DOHH2 (cell line): ENCODE data around the gene EFNA3.

ENCODE experiments used
- EZH2phosphoT487 ChIP-seq: fragments of 200-600 bp; sonication (generic); IDR thresholded peaks from 2 replicates; pipeline ENCODE4 v1.6.1; 2017; ENCODE audit warnings: borderline replicate concordance, mild to moderate bottlenecking, antibody characterized with exemption, low read length, moderate library complexity, mixed read lengths
- TF ChIP-seq, protein P1 (sequence below): fragments of 200-600 bp; sonication (generic); IDR thresholded peaks from one replicate; pipeline ENCODE4 v1.5.1; 2014; ENCODE audit warnings: antibody characterized with exemption, mild to moderate bottlenecking, low read depth, low read length; ENCODE audit not compliant: poor library complexity, severe bottlenecking

DNA sequence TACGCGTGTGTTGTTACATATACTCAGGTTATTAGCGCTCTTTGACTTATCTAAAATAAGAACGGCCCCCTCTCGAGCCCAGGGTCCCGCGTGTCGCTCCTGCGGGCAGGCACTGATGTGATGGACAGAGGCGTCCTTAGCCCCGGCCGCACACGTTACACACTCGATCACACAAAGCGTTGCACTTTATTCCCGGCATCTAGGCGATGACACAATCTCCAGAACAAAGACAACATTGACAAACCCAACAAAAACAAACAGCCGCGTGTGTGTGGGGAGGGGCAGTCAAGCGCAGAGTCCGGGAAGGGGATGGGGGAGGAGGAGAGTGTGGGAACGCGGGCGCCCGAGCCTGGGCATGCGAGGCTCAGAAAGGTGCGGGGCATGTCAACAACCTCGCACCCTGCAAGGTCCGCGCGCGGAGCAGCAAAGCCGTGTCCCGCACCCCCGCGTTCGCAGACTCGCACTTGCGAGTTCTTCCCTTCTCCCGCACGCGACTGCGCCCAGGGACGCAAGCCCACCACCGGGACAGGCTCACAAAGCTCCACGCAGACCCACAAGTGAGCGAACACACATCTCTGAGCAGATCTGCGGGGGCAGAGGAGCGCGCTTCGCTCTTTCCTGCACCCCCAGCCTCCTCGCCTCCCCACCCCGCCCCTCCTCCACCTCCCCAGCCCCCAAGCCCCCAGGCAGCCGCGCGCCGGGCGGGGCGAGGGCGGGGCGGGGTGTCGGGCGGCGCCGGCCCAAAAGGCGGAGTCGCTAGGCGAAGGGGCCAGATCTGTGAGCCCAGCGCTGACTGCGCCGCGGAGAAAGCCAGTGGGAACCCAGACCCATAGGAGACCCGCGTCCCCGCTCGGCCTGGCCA lies 48.7 kb downstream of the EFNA3 start, which contains the start of gene EFNA1:
- TF ChIP-seq, protein P1, sequence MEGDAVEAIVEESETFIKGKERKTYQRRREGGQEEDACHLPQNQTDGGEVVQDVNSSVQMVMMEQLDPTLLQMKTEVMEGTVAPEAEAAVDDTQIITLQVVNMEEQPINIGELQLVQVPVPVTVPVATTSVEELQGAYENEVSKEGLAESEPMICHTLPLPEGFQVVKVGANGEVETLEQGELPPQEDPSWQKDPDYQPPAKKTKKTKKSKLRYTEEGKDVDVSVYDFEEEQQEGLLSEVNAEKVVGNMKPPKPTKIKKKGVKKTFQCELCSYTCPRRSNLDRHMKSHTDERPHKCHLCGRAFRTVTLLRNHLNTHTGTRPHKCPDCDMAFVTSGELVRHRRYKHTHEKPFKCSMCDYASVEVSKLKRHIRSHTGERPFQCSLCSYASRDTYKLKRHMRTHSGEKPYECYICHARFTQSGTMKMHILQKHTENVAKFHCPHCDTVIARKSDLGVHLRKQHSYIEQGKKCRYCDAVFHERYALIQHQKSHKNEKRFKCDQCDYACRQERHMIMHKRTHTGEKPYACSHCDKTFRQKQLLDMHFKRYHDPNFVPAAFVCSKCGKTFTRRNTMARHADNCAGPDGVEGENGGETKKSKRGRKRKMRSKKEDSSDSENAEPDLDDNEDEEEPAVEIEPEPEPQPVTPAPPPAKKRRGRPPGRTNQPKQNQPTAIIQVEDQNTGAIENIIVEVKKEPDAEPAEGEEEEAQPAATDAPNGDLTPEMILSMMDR = peak; percentile 1
- 0 out of 2 replicates have a peak, but pooled peaks have one; percentile 87 for TF ChIP-seq EZH2phosphoT487
